Colonic mucosa (tissue), 4 donors: ENCODE measurements around the gene PET100. TPM values are rescaled to one million over a fixed set of nuclear protein-coding genes. Genes with fewer than 3 reads are reported as not detected.

Experiments
- DNase-seq: peaks from one replicate; pipeline ENCODE4 v3.0.0-alpha.2; 2020
- H3K27ac ChIP-seq: fragments of 200-600 bp; one replicate; pipeline ENCODE4 v1.8.0; 2021
- H3K27me3 ChIP-seq: fragments of 200-600 bp; one replicate; pipeline ENCODE4 v1.8.0; 2021
- H3K36me3 ChIP-seq: fragments of 200-600 bp; one replicate; pipeline ENCODE4 v1.8.0; 2021
- H3K4me1 ChIP-seq: fragments of 200-600 bp; one replicate; pipeline ENCODE4 v1.8.0; 2021; ENCODE audit warnings: mild to moderate bottlenecking
- H3K4me3 ChIP-seq: fragments of 200-600 bp; one replicate; pipeline ENCODE4 v1.8.0; 2021
- H3K9ac ChIP-seq, 2 donors: one replicate each; pipeline ENCODE4 v1.7.0; 2013; ENCODE audit warnings: control low read depth in 2 of 2, low read depth in 2 of 2, low read length in 2 of 2
- H3K9me3 ChIP-seq: fragments of 200-600 bp; one replicate; pipeline ENCODE4 v1.8.0; 2021
- CTCF ChIP-seq: fragments of 200-600 bp; IDR thresholded peaks from one replicate; pipeline ENCODE4 v1.8.0; 2022; ENCODE audit warnings: antibody characterized with exemption, mild to moderate bottlenecking
- intact Hi-C: fragments of 100-400 bp; cut with DNase I; formaldehyde crosslinking; loops from one replicate; pipeline ENCODE4 v1.14.1; 2022
- total RNA-seq, 2 donors: library from RNA; stranded (reverse); fragmentation: NEBNext Ultra II Directional in 1 of 2; extraction: Animal tissue kit (Norgen Biotek cat#: 25700) in 1 of 2; gene quantifications; one replicate each; pipeline ENCODE4 v1.2.1, GENCODE V29; 2021
- donor health status: healthy.
- donor health status: DM: no; HTN: no; CAD: no.
- donor health status: DM: no; HTN: no; CAD: no.

The PET100 gene
- total RNA-seq, 2 donors from 2014 or later = 118 to 141 TPM

- no peak overlapping the region for H3K27ac ChIP-seq
- no peak for DNase-seq
- peaks cover 16% of the 10 kb centered on the region for H3K4me1 ChIP-seq
- peaks cover 5% of the 10 kb centered on the region for H3K36me3 ChIP-seq
- intact Hi-C loops = no loop called here
- no peaks in the 10 kb centered on the region for H3K9me3 ChIP-seq
- H3K4me3 ChIP-seq = no peak overlapping the region
- H3K27me3 ChIP-seq = no peaks in the 10 kb centered on the region
- no peak for TF ChIP-seq CTCF
- no peak overlapping the region for H3K9ac ChIP-seq
Observed at GRCh38 chr19:7623725-7624603, 5.6 kb upstream of the PET100 start.

- H3K9ac ChIP-seq = no peak overlapping the region
- peaks cover 8% of the 10 kb centered on the region for H3K4me1 ChIP-seq
- no peaks in the 10 kb centered on the region for H3K9me3 ChIP-seq
- H3K36me3 ChIP-seq = peaks cover 5% of the 10 kb centered on the region
- no peak overlapping the region for H3K4me3 ChIP-seq
- H3K27me3 ChIP-seq = no peaks in the 10 kb centered on the region
- intact Hi-C loops = no loop called here
- no peak for TF ChIP-seq CTCF
- no peak for DNase-seq
- no peak overlapping the region for H3K27ac ChIP-seq
Observed at GRCh38 chr19:7624810-7625209, 4.8 kb upstream of the PET100 start.

GRCh38 chr19:7625763-7626372, 3.7 kb upstream of the PET100 start:
- Histone ChIP-seq H3K9me3 (no peaks in the 10 kb centered on the region), H3K27me3 (no peaks in the 10 kb centered on the region), H3K4me1 (peaks cover 15% of the 10 kb centered on the region), H3K36me3 (peaks cover 5% of the 10 kb centered on the region), H3K9ac (no peak overlapping the region), H3K27ac (no peak overlapping the region), H3K4me3 (no peak overlapping the region)
- no peak for DNase-seq
- intact Hi-C loops = no loop called here
- TF ChIP-seq CTCF = no peak

- Histone ChIP-seq H3K9ac (no peak overlapping the region), H3K36me3 (peaks cover 5% of the 10 kb centered on the region), H3K9me3 (no peaks in the 10 kb centered on the region), H3K4me3 (no peak overlapping the region), H3K27me3 (no peaks in the 10 kb centered on the region), H3K27ac (no peak overlapping the region), H3K4me1 (peaks cover 16% of the 10 kb centered on the region)
- no peak for DNase-seq
- TF ChIP-seq CTCF = no peak
- intact Hi-C loops = no loop called here
Observed at GRCh38 chr19:7627166-7627565, 2.4 kb upstream of the PET100 start.

GRCh38 chr19:7628589-7629311, 843 bp upstream of the PET100 start:
- no peaks in the 10 kb centered on the region for H3K27me3 ChIP-seq
- H3K9me3 ChIP-seq = no peaks in the 10 kb centered on the region
- H3K4me1 ChIP-seq = peaks cover 16% of the 10 kb centered on the region
- H3K36me3 ChIP-seq = peaks cover 5% of the 10 kb centered on the region
- DNase-seq = no peak
- H3K27ac ChIP-seq = peak overlapping the region; percentile 43
- intact Hi-C loops = no loop called here
- peak overlapping the region; percentile 63 to 91 for H3K9ac ChIP-seq
- TF ChIP-seq CTCF = no peak
- peak overlapping the region; percentile 93 for H3K4me3 ChIP-seq
